Endothelial cell of umbilical vein (primary cell): Measurements from ENCODE around the gene PSMC4. TPM values are rescaled to one million over a fixed set of nuclear protein-coding genes. Genes with fewer than 3 reads are reported as not detected.

Source experiments
- BruUV-seq: library from RNA; stranded (reverse); fragments of 400-500 nt; replicated peaks from 2 replicates; lab custom pipeline; 2021; lab: Mats Ljungman, UMichigan
- CTCF ChIA-PET: fragments of 300-600, 350-600 bp; sonication (Branson Sonifier 250); formaldehyde crosslinking; loops from one replicate; lab custom pipeline; 2021; ENCODE audit warnings: antibody characterized with exemption, inconsistent platforms; lab: Charles Lee
- POLR2A ChIA-PET: fragments of 300-600, 350-600 bp; sonication (Branson Sonifier 250); formaldehyde crosslinking; loops from one replicate; lab custom pipeline; 2021; ENCODE audit warnings: antibody characterized with exemption, inconsistent platforms; lab: Charles Lee
- DNase-seq: peaks from one replicate; pipeline ENCODE4 v3.0.0-alpha.2; 2011; ENCODE audit warnings: low read depth, low spot score
- FAIRE-seq: peaks from 2 replicates; lab custom pipeline; 2011; peaks lifted over from hg19 to GRCh38; lab: Jason Lieb, UNC
- H2AFZ ChIP-seq: 2 replicates; pipeline ENCODE4 v1.6.0; 2012; ENCODE audit warnings: low read depth, low read length, control low read depth, inconsistent platforms
- H3K27ac ChIP-seq: 2 replicates; pipeline ENCODE4 v1.5.1; 2011; ENCODE audit warnings: low read depth, mild to moderate bottlenecking, control low read depth, low read length, moderate library complexity; ENCODE audit not compliant: insufficient read depth
- H3K27me3 ChIP-seq, 2 experiments: 2 replicates each; pipeline versions ENCODE4 v1.6.0 to v1.6.1; 2011; ENCODE audit warnings: low read length in 2 of 2, mixed read lengths in 1 of 2; ENCODE audit not compliant: control insufficient read depth in 2 of 2, insufficient read depth in 2 of 2
- H3K36me3 ChIP-seq, 2 experiments: 2 replicates in 1 of 2; 3 replicates in 1 of 2; pipeline ENCODE4 v1.5.1; 2011; ENCODE audit warnings: low read length in 2 of 2, mild to moderate bottlenecking in 1 of 2, moderate library complexity in 1 of 2; ENCODE audit not compliant: control insufficient read depth in 2 of 2, insufficient read depth in 2 of 2; ENCODE audit errors: extremely low read depth in 1 of 2
- H3K4me1 ChIP-seq: 3 replicates; pipeline ENCODE4 v1.5.1; 2011; ENCODE audit warnings: mild to moderate bottlenecking, low read length; ENCODE audit not compliant: control insufficient read depth, insufficient read depth; ENCODE audit errors: extremely low read depth
- H3K4me2 ChIP-seq: 2 replicates; pipeline ENCODE4 v1.6.1; 2011; ENCODE audit warnings: low read length, control low read depth, mixed read lengths; ENCODE audit not compliant: insufficient read depth
- H3K4me3 ChIP-seq, 3 experiments: fragments of 200-600 bp in 1 of 3; sonication (generic), shearing (Covaris generic) in 1 of 3; replicated peaks in 1 of 3; 2 replicates each; pipeline ENCODE4 v1.5.1; 2011 to 2016; ENCODE audit warnings: control low read depth in 3 of 3, low read length in 3 of 3, mild to moderate bottlenecking in 2 of 3, inconsistent platforms in 1 of 3, low read depth in 1 of 3, moderate library complexity in 1 of 3; ENCODE audit not compliant: insufficient read depth in 1 of 3
- H3K79me2 ChIP-seq: 2 replicates; pipeline ENCODE4 v1.6.0; 2012; ENCODE audit warnings: low read length, inconsistent platforms; ENCODE audit not compliant: control insufficient read depth, insufficient read depth
- H3K9ac ChIP-seq: replicated peaks from 2 replicates; pipeline ENCODE3; 2011; ENCODE audit warnings: low read length, control low read depth; ENCODE audit not compliant: insufficient read depth; ENCODE audit errors: extremely low read depth
- H3K9me1 ChIP-seq: replicated peaks from 3 replicates; pipeline ENCODE4 v1.6.0; 2011; ENCODE audit warnings: mild to moderate bottlenecking, low read length; ENCODE audit not compliant: control insufficient read depth, insufficient read depth; ENCODE audit errors: extremely low read depth
- H3K9me3 ChIP-seq: replicated peaks from 2 replicates; pipeline ENCODE4 v1.5.1; 2012; ENCODE audit warnings: low read length, inconsistent platforms; ENCODE audit not compliant: control insufficient read depth, insufficient read depth
- H4K20me1 ChIP-seq: replicated peaks from 2 replicates; pipeline ENCODE3; 2011; ENCODE audit warnings: mild to moderate bottlenecking, low read length; ENCODE audit not compliant: control insufficient read depth, insufficient read depth; ENCODE audit errors: extremely low read depth
- EZH2 ChIP-seq: IDR thresholded peaks from 2 replicates; pipeline ENCODE4 v1.6.1; 2012; ENCODE audit warnings: borderline replicate concordance, low read depth, mild to moderate bottlenecking, moderate library complexity, low read length, inconsistent platforms; ENCODE audit not compliant: severe bottlenecking
- FOS ChIP-seq: IDR thresholded peaks from 2 replicates; pipeline ENCODE4 v1.6.1; 2011; ENCODE audit warnings: mild to moderate bottlenecking, low read length, moderate library complexity, borderline replicate concordance; ENCODE audit not compliant: insufficient read depth
- GATA2 ChIP-seq: IDR thresholded peaks from 2 replicates; pipeline ENCODE4 v1.7.0; 2011; ENCODE audit warnings: low read depth, mild to moderate bottlenecking, moderate library complexity, mixed read lengths, low read length; ENCODE audit not compliant: insufficient read length, insufficient read depth
- JUN ChIP-seq: IDR thresholded peaks from 2 replicates; pipeline ENCODE4 v1.6.1; 2011; ENCODE audit warnings: borderline replicate concordance, low read depth; ENCODE audit not compliant: insufficient read length, insufficient read depth
- MYC ChIP-seq: IDR thresholded peaks from one replicate; pipeline ENCODE4 v1.6.1; 2011; ENCODE audit warnings: mild to moderate bottlenecking, low read depth, low read length
- POLR2A ChIP-seq: IDR thresholded peaks from 2 replicates; pipeline ENCODE4 v1.6.1; 2012; ENCODE audit warnings: low read depth, mild to moderate bottlenecking, control low read depth, low read length
- POLR2AphosphoS5 ChIP-seq: IDR thresholded peaks from 2 replicates; pipeline ENCODE4 v1.6.1; 2012; ENCODE audit warnings: low read depth, mild to moderate bottlenecking, control low read depth, low read length, moderate library complexity; ENCODE audit not compliant: insufficient read depth
- dilution Hi-C: fragments of 300-500 bp; cut with MboI; formaldehyde crosslinking; loops from one replicate; pipeline ENCODE4 v1.15.0; 2019; ENCODE audit warnings: low sequenced_read_pairs; ENCODE audit not compliant: extremely low pct_ligation_motif_present
- intact Hi-C: fragments of 100-400 bp; cut with micrococcal nuclease; formaldehyde crosslinking; loops from one replicate; pipeline ENCODE4 v1.10.0; 2022
- polyA plus RNA-seq, 4 experiments: library from polyadenylated mRNA; depleted of rRNA in 3 of 4; stranded (reverse) in 3 of 4; unstranded in 1 of 4; fragments of >200 nt; gene quantifications; 2 replicates each; pipeline versions ENCODE4 v1.2.1 to v1.2.3, GENCODE V29; 2011 to 2012; ENCODE audit warnings: missing spikeins in 1 of 4
- total RNA-seq: library from RNA; stranded (reverse); gene quantifications from 2 replicates; pipeline ENCODE4 v1.2.3, GENCODE V29; 2021
- TF ChIP-seq, protein P1 (sequence below): IDR thresholded peaks from 2 replicates; pipeline ENCODE4 v1.6.1; 2011; ENCODE audit not compliant: insufficient read depth, insufficient read length
- TF ChIP-seq, protein P2 (sequence below), 2 donors: IDR thresholded peaks; 1 replicate in 1 of 2; 2 replicates in 1 of 2; pipeline ENCODE4 v1.5.1; 2011; ENCODE audit warnings: low read length in 2 of 2, mild to moderate bottlenecking in 2 of 2, moderate library complexity in 2 of 2, control low read depth in 1 of 2, inconsistent platforms in 1 of 2, low read depth in 1 of 2; ENCODE audit not compliant: insufficient read depth in 1 of 2; ENCODE audit errors: extremely low read depth in 1 of 2

Gene PSMC4
- total and polyA plus RNA-seq, 2 donors (not counting 3 experiments of a cell fraction or from before 2014, with no cell fraction given) = 110 to 114 TPM

DNA sequence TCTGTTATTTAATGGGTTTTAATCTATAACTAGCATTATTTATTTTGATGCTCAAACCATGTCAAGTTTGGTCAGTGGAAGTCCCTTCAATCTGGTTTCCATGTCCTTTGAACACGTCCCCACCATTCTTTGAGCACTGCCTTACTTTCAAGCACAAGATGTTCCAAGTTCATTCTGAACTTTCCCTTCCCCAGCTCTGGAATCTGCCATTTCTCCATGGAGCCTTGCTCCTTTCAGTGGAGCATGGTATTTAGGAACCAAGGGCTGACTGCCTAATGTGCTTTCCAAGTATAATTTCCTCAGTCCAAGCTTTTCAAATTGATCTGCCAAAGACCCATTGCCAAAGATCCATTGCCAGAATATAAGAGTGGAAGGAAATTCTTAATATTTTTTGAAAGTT is 24.8 kb downstream of the PSMC4 start:
- Histone ChIP-seq H3K79me2 (peaks cover 4% of the 10 kb centered on the region), H3K4me1 (peaks cover 11% of the 10 kb centered on the region), H3K4me3 (peak overlapping the region in 1 of 3 experiments; percentile 70), H3K9me3 (no peaks in the 10 kb centered on the region), H3K9me1 (no peaks in the 10 kb centered on the region), H2AFZ (no peak overlapping the region), H4K20me1 (no peaks in the 10 kb centered on the region), H3K4me2 (peak overlapping the region; percentile 59), H3K9ac (no peak overlapping the region), H3K27ac (no peak overlapping the region), H3K36me3 (no peaks in the 10 kb centered on the region), H3K27me3 (no peaks in the 10 kb centered on the region)
- intact Hi-C loops (loop anchor here (1.0 kb wide), 1 partner anchor 24 kb away; the partner anchor contains the start of gene PSMC4), dilution Hi-C loops (no loop called here)
- POLR2A ChIA-PET = no interaction called here
- DNase-seq (no peak), FAIRE-seq (no peak)
- no TSS peak for BruUV-seq
- TF ChIP-seq, protein P1, sequence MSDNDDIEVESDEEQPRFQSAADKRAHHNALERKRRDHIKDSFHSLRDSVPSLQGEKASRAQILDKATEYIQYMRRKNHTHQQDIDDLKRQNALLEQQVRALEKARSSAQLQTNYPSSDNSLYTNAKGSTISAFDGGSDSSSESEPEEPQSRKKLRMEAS = no peak
- no peak for TF ChIP-seq EZH2
- no peak for TF ChIP-seq POLR2AphosphoS5
- TF ChIP-seq, protein P2, sequence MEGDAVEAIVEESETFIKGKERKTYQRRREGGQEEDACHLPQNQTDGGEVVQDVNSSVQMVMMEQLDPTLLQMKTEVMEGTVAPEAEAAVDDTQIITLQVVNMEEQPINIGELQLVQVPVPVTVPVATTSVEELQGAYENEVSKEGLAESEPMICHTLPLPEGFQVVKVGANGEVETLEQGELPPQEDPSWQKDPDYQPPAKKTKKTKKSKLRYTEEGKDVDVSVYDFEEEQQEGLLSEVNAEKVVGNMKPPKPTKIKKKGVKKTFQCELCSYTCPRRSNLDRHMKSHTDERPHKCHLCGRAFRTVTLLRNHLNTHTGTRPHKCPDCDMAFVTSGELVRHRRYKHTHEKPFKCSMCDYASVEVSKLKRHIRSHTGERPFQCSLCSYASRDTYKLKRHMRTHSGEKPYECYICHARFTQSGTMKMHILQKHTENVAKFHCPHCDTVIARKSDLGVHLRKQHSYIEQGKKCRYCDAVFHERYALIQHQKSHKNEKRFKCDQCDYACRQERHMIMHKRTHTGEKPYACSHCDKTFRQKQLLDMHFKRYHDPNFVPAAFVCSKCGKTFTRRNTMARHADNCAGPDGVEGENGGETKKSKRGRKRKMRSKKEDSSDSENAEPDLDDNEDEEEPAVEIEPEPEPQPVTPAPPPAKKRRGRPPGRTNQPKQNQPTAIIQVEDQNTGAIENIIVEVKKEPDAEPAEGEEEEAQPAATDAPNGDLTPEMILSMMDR (IDR thresholded peaks at IDR 0.05; ENCODE audit: extremely low read depth in 1 of 2, insufficient read depth in 1 of 2, low read depth in 1 of 2, low read length in 2 of 2) = no peak
- no peak for TF ChIP-seq JUN
- TF ChIP-seq GATA2 = no peak
- TF ChIP-seq POLR2A = no peak
- TF ChIP-seq FOS = no peak
- TF ChIP-seq MYC = no peak
- CTCF ChIA-PET = interaction anchor here (1.5 kb wide), 1 partner anchor 25 kb away, joined by 6 read pairs; the partner anchor contains the start of gene PSMC4
